CD4-positive, CD25-positive, alpha-beta regulatory T cell (primary cell): ENCODE data around the gene CHURC1. TPM values are rescaled to one million over a fixed set of nuclear protein-coding genes. Genes with fewer than 3 reads are reported as not detected.

Source experiments
- ATAC-seq, 2 donors: fragments of 150-1000 bp; cut with Tn5 transposase; one replicate each; pipeline ENCODE4 v1.10.0; 2021; ENCODE audit warnings: low read depth in 2 of 2, moderate number of reproducible peaks in 2 of 2, moderate library complexity in 1 of 2
- DNase-seq, 3 donors: peaks; one replicate each; pipeline versions ENCODE4 v3.0.0 to v3.0.0-alpha.2; 2012 to 2022; ENCODE audit warnings: mixed read lengths in 1 of 3
- H3K27ac ChIP-seq: one replicate; pipeline ENCODE4 v1.7.0; 2013; ENCODE audit warnings: mild to moderate bottlenecking, low read length; ENCODE audit not compliant: insufficient read depth, poor library complexity, severe bottlenecking
- H3K27me3 ChIP-seq: one replicate; pipeline ENCODE4 v1.7.0; 2013; ENCODE audit warnings: low read length; ENCODE audit not compliant: control insufficient read depth, insufficient read depth
- H3K36me3 ChIP-seq: one replicate; pipeline ENCODE4 v1.7.0; 2013; ENCODE audit warnings: mild to moderate bottlenecking, low read length, moderate library complexity; ENCODE audit not compliant: control insufficient read depth, insufficient read depth
- H3K4me1 ChIP-seq: 2 replicates; pipeline ENCODE4 v1.7.0; 2013; ENCODE audit warnings: mild to moderate bottlenecking, low read length; ENCODE audit not compliant: insufficient read depth, control insufficient read depth, poor library complexity, severe bottlenecking
- H3K4me3 ChIP-seq: one replicate; pipeline ENCODE4 v1.7.0; 2013; ENCODE audit warnings: low read depth, mild to moderate bottlenecking, low read length, moderate library complexity
- H3K9me3 ChIP-seq, 2 experiments: 1 replicate in 1 of 2; 2 replicates in 1 of 2; pipeline ENCODE4 v1.7.0; 2013; ENCODE audit warnings: low read length in 2 of 2, mild to moderate bottlenecking in 1 of 2, moderate library complexity in 1 of 2; ENCODE audit not compliant: control insufficient read depth in 2 of 2
- H3K27ac Mint-ChIP-seq, 3 donors: one replicate each; pipeline ENCODE4 v1.8.0; 2020 to 2022; ENCODE audit warnings: mild to moderate bottlenecking in 3 of 3, mixed read lengths in 3 of 3, moderate library complexity in 2 of 3
- H3K27me3 Mint-ChIP-seq: one replicate; pipeline ENCODE4 v1.8.0; 2022; ENCODE audit warnings: mild to moderate bottlenecking, mixed read lengths
- H3K36me3 Mint-ChIP-seq: one replicate; pipeline ENCODE4 v1.8.0; 2020; ENCODE audit warnings: mixed read lengths
- H3K4me1 Mint-ChIP-seq, 4 donors: one replicate each; pipeline ENCODE4 v1.8.0; 2020 to 2022; ENCODE audit warnings: mixed read lengths in 4 of 4, mild to moderate bottlenecking in 1 of 4
- H3K4me3 Mint-ChIP-seq, 4 donors: one replicate each; pipeline ENCODE4 v1.8.0; 2020 to 2022; ENCODE audit warnings: mild to moderate bottlenecking in 4 of 4, mixed read lengths in 4 of 4, moderate library complexity in 3 of 4
- H3K9me3 Mint-ChIP-seq, 7 donors: one replicate each; pipeline ENCODE4 v1.8.0; 2020 to 2022; ENCODE audit warnings: mixed read lengths in 7 of 7, mild to moderate bottlenecking in 3 of 7, moderate library complexity in 2 of 7
- polyA plus RNA-seq, 4 donors: library from polyadenylated mRNA; unstranded; fragments of 300-500 nt; fragmentation: Illumina TruSeq; gene quantifications; one replicate each; pipeline ENCODE4 v1.2.3, GENCODE V29; 2021
- total RNA-seq: library from RNA; stranded (reverse); gene quantifications from one replicate; pipeline ENCODE4 v1.2.3, GENCODE V29; 2022

Gene CHURC1
- total and polyA plus RNA-seq, 5 donors from 2014 or later: 95.3 to 228 (median 181) TPM

GRCh38 chr14:64889352-64889751 is 24.9 kb upstream of the CHURC1 start:
- H3K9me3 ChIP-seq: no peaks in the 10 kb centered on the region
- Mint-ChIP-seq H3K27ac (no peak overlapping the region), H3K36me3 (no peaks in the 10 kb centered on the region), H3K27me3 (peaks cover 34% of the 10 kb centered on the region), H3K4me1 (peaks cover 0 to 6% (median 3%) of the 10 kb centered on the region in 4 donors), H3K4me3 (no peak overlapping the region), H3K9me3 (no peaks in the 10 kb centered on the region)
- H3K27me3 ChIP-seq: peaks cover 25% of the 10 kb centered on the region
- H3K4me3 ChIP-seq: no peak overlapping the region
- no peaks in the 10 kb centered on the region for H3K4me1 ChIP-seq
- no peak for DNase-seq
- H3K36me3 ChIP-seq: no peaks in the 10 kb centered on the region
- no peak overlapping the region for H3K27ac ChIP-seq
- no peak for ATAC-seq

GRCh38 chr14:64891173-64891838 is 22.9 kb upstream of the CHURC1 start:
- Mint-ChIP-seq H3K27me3 (peaks cover 19% of the 10 kb centered on the region), H3K4me3 (no peak overlapping the region), H3K4me1 (peaks cover 0 to 6% (median 3%) of the 10 kb centered on the region in 4 donors), H3K27ac (no peak overlapping the region), H3K9me3 (no peaks in the 10 kb centered on the region), H3K36me3 (no peaks in the 10 kb centered on the region)
- no peaks in the 10 kb centered on the region for H3K4me1 ChIP-seq
- H3K27ac ChIP-seq: no peak overlapping the region
- H3K36me3 ChIP-seq: no peaks in the 10 kb centered on the region
- no peak overlapping the region for H3K4me3 ChIP-seq
- no peak for ATAC-seq
- DNase-seq: no peak
- H3K9me3 ChIP-seq: no peaks in the 10 kb centered on the region
- H3K27me3 ChIP-seq: peaks cover 11% of the 10 kb centered on the region

GRCh38 chr14:64891839-64892375 is 22.3 kb upstream of the CHURC1 start:
- Mint-ChIP-seq H3K4me3 (no peak overlapping the region), H3K4me1 (peaks cover 0 to 6% (median 3%) of the 10 kb centered on the region in 4 donors), H3K27me3 (peaks cover 21% of the 10 kb centered on the region), H3K36me3 (no peaks in the 10 kb centered on the region), H3K9me3 (no peaks in the 10 kb centered on the region), H3K27ac (no peak overlapping the region)
- Histone ChIP-seq H3K27me3 (peaks cover 11% of the 10 kb centered on the region), H3K36me3 (no peaks in the 10 kb centered on the region), H3K4me1 (no peaks in the 10 kb centered on the region), H3K9me3 (no peaks in the 10 kb centered on the region), H3K4me3 (no peak overlapping the region), H3K27ac (no peak overlapping the region)
- ATAC-seq (peak; percentile 79 to 87), DNase-seq (peak; percentile 30 to 78 (median 59))

- Histone ChIP-seq H3K9me3 (no peaks in the 10 kb centered on the region), H3K36me3 (no peaks in the 10 kb centered on the region), H3K27me3 (peaks cover 12% of the 10 kb centered on the region), H3K4me1 (no peaks in the 10 kb centered on the region), H3K4me3 (no peak overlapping the region), H3K27ac (no peak overlapping the region)
- Mint-ChIP-seq H3K27ac (no peak overlapping the region), H3K36me3 (no peaks in the 10 kb centered on the region), H3K9me3 (no peaks in the 10 kb centered on the region), H3K4me1 (no peaks in the 10 kb centered on the region), H3K27me3 (peaks cover 36% of the 10 kb centered on the region), H3K4me3 (no peak overlapping the region)
- ATAC-seq: no peak
- DNase-seq: no peak
Measured at GRCh38 chr14:64899958-64900357, 14.3 kb upstream of the CHURC1 start.

- Histone ChIP-seq H3K4me3 (no peak overlapping the region), H3K4me1 (no peaks in the 10 kb centered on the region), H3K36me3 (no peaks in the 10 kb centered on the region), H3K27me3 (peaks cover 6% of the 10 kb centered on the region), H3K27ac (no peak overlapping the region), H3K9me3 (no peaks in the 10 kb centered on the region)
- H3K27ac Mint-ChIP-seq: peak overlapping the region in 1 of 3 donors; percentile 72
- H3K4me3 Mint-ChIP-seq: no peak overlapping the region
- no peaks in the 10 kb centered on the region for H3K36me3 Mint-ChIP-seq
- H3K4me1 Mint-ChIP-seq: no peaks in the 10 kb centered on the region
- peaks cover 47% of the 10 kb centered on the region for H3K27me3 Mint-ChIP-seq
- ATAC-seq (no peak), DNase-seq (no peak)
- H3K9me3 Mint-ChIP-seq: peaks cover 0 to 2% (median 0%) of the 10 kb centered on the region in 7 donors
Measured at GRCh38 chr14:64906022-64906421, 8.2 kb upstream of the CHURC1 start.

- H3K36me3 ChIP-seq: no peaks in the 10 kb centered on the region
- H3K4me1 ChIP-seq: peaks cover 16% of the 10 kb centered on the region
- H3K36me3 Mint-ChIP-seq: peaks cover 4% of the 10 kb centered on the region
- peaks cover 32% of the 10 kb centered on the region for H3K27me3 Mint-ChIP-seq
- no peak overlapping the region for H3K27ac ChIP-seq
- H3K9me3 Mint-ChIP-seq: peaks cover 0 to 2% (median 0%) of the 10 kb centered on the region in 7 donors
- no peak overlapping the region for H3K4me3 Mint-ChIP-seq
- H3K4me3 ChIP-seq: no peak overlapping the region
- peaks cover 17 to 33% (median 27%) of the 10 kb centered on the region in 4 donors for H3K4me1 Mint-ChIP-seq
- no peak for DNase-seq
- peaks cover 3% of the 10 kb centered on the region for H3K27me3 ChIP-seq
- H3K27ac Mint-ChIP-seq: no peak overlapping the region
- H3K9me3 ChIP-seq: no peaks in the 10 kb centered on the region
- no peak for ATAC-seq
Measured at GRCh38 chr14:64910847-64911495, 3.3 kb upstream of the CHURC1 start.

- Histone ChIP-seq H3K27ac (no peak overlapping the region), H3K9me3 (no peaks in the 10 kb centered on the region), H3K4me3 (no peak overlapping the region), H3K27me3 (peaks cover 3% of the 10 kb centered on the region), H3K4me1 (peaks cover 26% of the 10 kb centered on the region), H3K36me3 (no peaks in the 10 kb centered on the region)
- peaks cover 26% of the 10 kb centered on the region for H3K27me3 Mint-ChIP-seq
- no peaks in the 10 kb centered on the region for H3K9me3 Mint-ChIP-seq
- ATAC-seq (no peak), DNase-seq (peak in 1 of 3 donors; percentile 12)
- peaks cover 7% of the 10 kb centered on the region for H3K36me3 Mint-ChIP-seq
- H3K27ac Mint-ChIP-seq: no peak overlapping the region
- peak overlapping the region in 2 of 4 donors; percentile 67 to 91 for H3K4me3 Mint-ChIP-seq
- peaks cover 23 to 44% (median 33%) of the 10 kb centered on the region in 4 donors for H3K4me1 Mint-ChIP-seq
Measured at GRCh38 chr14:64912261-64912660, 2.0 kb upstream of the CHURC1 start.
